Upper lobe of left lung (tissue), 6 donors: ENCODE results near the gene MINDY1. TPM values are rescaled to one million over a fixed set of nuclear protein-coding genes. Genes with fewer than 3 reads are reported as not detected.

Experiments used
- ATAC-seq, 2 donors: fragments of 200-7000 bp; cut with Tn5 transposase; one replicate each; pipeline ENCODE4 v1.9.1; 2022; ENCODE audit warnings: mild to moderate bottlenecking in 2 of 2, moderate library complexity in 2 of 2; ENCODE audit not compliant: low FRiP score in 2 of 2
- DNase-seq, 2 donors: peaks; one replicate each; pipeline ENCODE4 v3.0.0-alpha.2; 2019 to 2020
- H3K27ac ChIP-seq, 4 donors: fragments of 200-600 bp; sonication (generic); one replicate each; pipeline ENCODE4 v1.5.1; 2016 to 2019
- H3K27me3 ChIP-seq, 4 donors: fragments of 200-600 bp; sonication (generic); one replicate each; pipeline ENCODE4 v1.5.1; 2017 to 2019
- H3K36me3 ChIP-seq, 4 donors: fragments of 200-600 bp; sonication (generic); one replicate each; pipeline ENCODE4 v1.5.1; 2016 to 2019
- H3K4me1 ChIP-seq, 4 donors: fragments of 200-600 bp; sonication (generic); one replicate each; pipeline ENCODE4 v1.5.1; 2018 to 2019
- H3K4me3 ChIP-seq, 4 donors: fragments of 200-600 bp; sonication (generic); one replicate each; pipeline ENCODE4 v1.5.1; 2017 to 2019; ENCODE audit warnings: mild to moderate bottlenecking in 2 of 4, moderate library complexity in 1 of 4
- H3K9me3 ChIP-seq, 4 donors: fragments of 200-600 bp; sonication (generic); one replicate each; pipeline ENCODE4 v1.5.1; 2018 to 2019
- CTCF ChIP-seq, 6 experiments: fragments of 450-650 bp in 4 of 6; fragments of 200-600 bp in 2 of 6; sonication (generic) in 2 of 6; IDR thresholded peaks; one replicate each; pipeline ENCODE4 v1.5.1; 2016 to 2019; ENCODE audit warnings: antibody characterized with exemption in 6 of 6
- EP300 ChIP-seq, 4 donors: sonication (generic); formaldehyde crosslinking; IDR thresholded peaks; one replicate each; pipeline ENCODE4 v1.5.1; 2017; ENCODE audit warnings: antibody characterized with exemption in 4 of 4, control low read depth in 2 of 4
- POLR2A ChIP-seq, 4 donors: fragments of 450-650 bp; IDR thresholded peaks; one replicate each; pipeline ENCODE4 v1.5.1; 2016 to 2017; ENCODE audit warnings: antibody characterized with exemption in 4 of 4, mild to moderate bottlenecking in 2 of 4
- POLR2AphosphoS5 ChIP-seq, 2 donors: sonication (generic); formaldehyde crosslinking; IDR thresholded peaks; one replicate each; pipeline ENCODE4 v1.5.1; 2017; ENCODE audit warnings: antibody characterized with exemption in 2 of 2
- WGBS, 2 donors: methylation state at CpG; one replicate each; pipeline ENCODE4 v1.1.5; 2017 to 2018; 5-methylcytosine and 5-hydroxymethylcytosine counted together
- total RNA-seq, 6 donors: library from RNA; depleted of rRNA in 4 of 6; stranded (reverse); fragments of >200 nt in 4 of 6; gene quantifications; one replicate each; pipeline versions ENCODE4 v1.1.0 to v1.2.1, GENCODE V29; 2016 to 2021
- donor health status: DM: no; HTN: no; CAD: no; lungs with moderate emphysema.
- donor health status: DM: no; HTN: yes; CAD: no; lungs with severe emphysema.

Gene MINDY1
- total RNA-seq, 6 donors from 2014 or later = 14.5 to 34.3 (median 26.9) TPM

GRCh38 chr1:151051356-151052009 lies 44.8 kb upstream of the MINDY1 start:
- H3K4me3 ChIP-seq = no peak overlapping the region
- 42 to 83% methylated on average over 2 of the region's 2 CpGs for WGBS, 2 donors
- no peak for TF ChIP-seq POLR2AphosphoS5 (IDR thresholded peaks at IDR 0.05)
- no peak for TF ChIP-seq EP300 (IDR thresholded peaks at IDR 0.05)
- no peak for TF ChIP-seq POLR2A (IDR thresholded peaks at IDR 0.05)
- no peak for TF ChIP-seq CTCF (IDR thresholded peaks at IDR 0.05)
- H3K9me3 ChIP-seq = no peaks in the 10 kb centered on the region
- no peak overlapping the region for H3K27ac ChIP-seq
- H3K27me3 ChIP-seq = no peaks in the 10 kb centered on the region
- peaks cover 22 to 42% (median 30%) of the 10 kb centered on the region in 4 donors for H3K4me1 ChIP-seq
- ATAC-seq = no peak
- DNase-seq = no peak
- peaks cover 39 to 56% (median 42%) of the 10 kb centered on the region in 4 donors for H3K36me3 ChIP-seq

GRCh38 chr1:151050051-151050688 lies 43.5 kb upstream of the MINDY1 start:
- H3K4me1 ChIP-seq = peaks cover 9 to 29% (median 17%) of the 10 kb centered on the region in 4 donors
- H3K27me3 ChIP-seq = no peaks in the 10 kb centered on the region
- peaks cover 32 to 42% (median 35%) of the 10 kb centered on the region in 4 donors for H3K36me3 ChIP-seq
- TF ChIP-seq POLR2AphosphoS5 (IDR thresholded peaks at IDR 0.05) (no peak), POLR2A (IDR thresholded peaks at IDR 0.05) (no peak), EP300 (IDR thresholded peaks at IDR 0.05) (no peak), CTCF (IDR thresholded peaks at IDR 0.05) (no peak)
- H3K4me3 ChIP-seq = no peak overlapping the region
- ATAC-seq (no peak), DNase-seq (no peak)
- H3K9me3 ChIP-seq = no peaks in the 10 kb centered on the region
- WGBS, 2 donors = 83 to 93% methylated on average over 2 of the region's 2 CpGs
- H3K27ac ChIP-seq = peak overlapping the region in 1 of 4 donors; percentile 4

- Histone ChIP-seq H3K27me3 (no peaks in the 10 kb centered on the region), H3K27ac (peak overlapping the region in 2 of 4 donors; percentile 4 to 91), H3K36me3 (peaks cover 25 to 35% (median 28%) of the 10 kb centered on the region in 4 donors), H3K4me1 (peaks cover 9 to 26% (median 14%) of the 10 kb centered on the region in 4 donors), H3K4me3 (no peak overlapping the region), H3K9me3 (no peaks in the 10 kb centered on the region)
- no peak for ATAC-seq
- WGBS, 2 donors = 100% methylated on average over 3 to 5 of the region's 5 CpGs
- TF ChIP-seq POLR2AphosphoS5 (IDR thresholded peaks at IDR 0.05) (no peak), CTCF (IDR thresholded peaks at IDR 0.05) (no peak), POLR2A (IDR thresholded peaks at IDR 0.05) (no peak), EP300 (IDR thresholded peaks at IDR 0.05) (no peak)
- DNase-seq = no peak
Observed at GRCh38 chr1:151049458-151049857, 42.8 kb upstream of the MINDY1 start.

GRCh38 chr1:151048645-151049032 lies 41.9 kb upstream of the MINDY1 start:
- Histone ChIP-seq H3K27ac (peak overlapping the region; percentile 74 to 91 (median 86)), H3K4me3 (peak overlapping the region in 3 of 4 donors; percentile 68 to 80 (median 68)), H3K9me3 (no peaks in the 10 kb centered on the region), H3K4me1 (peaks cover 9 to 26% (median 14%) of the 10 kb centered on the region in 4 donors), H3K36me3 (peaks cover 20 to 27% (median 23%) of the 10 kb centered on the region in 4 donors), H3K27me3 (no peaks in the 10 kb centered on the region)
- DNase-seq = no peak
- TF ChIP-seq CTCF (IDR thresholded peaks at IDR 0.05) = peak in 2 of 6 experiments; percentile 29 to 56
- no peak for TF ChIP-seq POLR2AphosphoS5 (IDR thresholded peaks at IDR 0.05)
- 27 to 67% methylated on average over 1 to 3 of the region's 3 CpGs for WGBS, 2 donors
- ATAC-seq = no peak
